IMR-90 (cell line): ENCODE results near the gene SLC25A6.

ENCODE experiments used
- BHLHE40 ChIP-seq: fragments of 150-350 bp; IDR thresholded peaks from 2 replicates; pipeline ENCODE4 v1.6.1; 2016; ENCODE audit warnings: mild to moderate bottlenecking, low read depth, low read length
- CEBPB ChIP-seq: IDR thresholded peaks from 2 replicates; pipeline ENCODE4 v1.6.1; 2012; ENCODE audit warnings: low read depth, low read length, improper control_type of control experiment
- ELK1 ChIP-seq: fragments of 150-350 bp; IDR thresholded peaks from 2 replicates; pipeline ENCODE4 v1.6.1; 2016; ENCODE audit warnings: low read depth, mild to moderate bottlenecking, low read length, moderate library complexity, borderline replicate concordance
- FOS ChIP-seq: fragments of 150-350 bp; IDR thresholded peaks from 2 replicates; pipeline ENCODE4 v1.6.1; 2016; ENCODE audit warnings: low read depth, low read length
- POLR2A ChIP-seq: IDR thresholded peaks from 2 replicates; pipeline ENCODE4 v1.6.1; 2012; ENCODE audit warnings: mild to moderate bottlenecking, low read depth, low read length
- RAD21 ChIP-seq: IDR thresholded peaks from 2 replicates; pipeline ENCODE4 v1.6.1; 2012; ENCODE audit warnings: low read length, improper control_type of control experiment
- RCOR1 ChIP-seq: IDR thresholded peaks from 2 replicates; pipeline ENCODE4 v1.6.1; 2012; ENCODE audit warnings: mild to moderate bottlenecking, low read length, improper control_type of control experiment; ENCODE audit not compliant: insufficient replicate concordance
- RFX5 ChIP-seq: IDR thresholded peaks from 2 replicates; pipeline ENCODE4 v1.8.0; 2012; ENCODE audit warnings: low read depth, mild to moderate bottlenecking, low read length, moderate library complexity
- SMC3 ChIP-seq: fragments of 150-350 bp; IDR thresholded peaks from 2 replicates; pipeline ENCODE4 v1.6.1; 2016; ENCODE audit warnings: low read depth, mild to moderate bottlenecking, antibody characterized with exemption, low read length, moderate library complexity
- TF ChIP-seq, protein P1 (sequence below): conservative IDR thresholded peaks from 2 replicates; pipeline ENCODE4 v1.5.1; 2012; ENCODE audit warnings: mild to moderate bottlenecking, low read depth, low read length, improper control_type of control experiment
- TF ChIP-seq, protein P2 (sequence below): fragments of 150-350 bp; IDR thresholded peaks from 2 replicates; pipeline ENCODE4 v1.6.1; 2017; ENCODE audit warnings: mild to moderate bottlenecking, antibody characterized with exemption, low read length, low read depth

DNA sequence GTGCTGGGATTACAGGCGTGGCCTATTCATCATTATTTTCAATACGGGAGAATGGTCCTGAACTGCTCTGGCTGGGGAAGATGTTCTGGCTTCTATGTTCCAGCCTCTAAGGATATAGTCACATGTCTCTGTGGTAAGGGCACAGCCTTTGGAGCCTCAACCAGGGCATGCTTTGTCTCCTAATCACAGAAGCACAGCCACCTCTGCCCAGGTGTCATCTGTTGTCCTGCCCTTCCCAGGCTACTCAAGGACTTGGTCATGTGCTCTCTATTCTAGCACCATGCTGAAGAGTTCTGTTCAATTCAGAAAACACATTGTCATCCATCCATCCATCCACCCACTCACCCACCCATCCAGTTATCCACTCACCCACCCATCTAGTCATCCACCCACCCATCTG lies 31.3 kb upstream of the SLC25A6 start:
- TF ChIP-seq BHLHE40 (no peak), RCOR1 (no peak), RAD21 (no peak), POLR2A (no peak), ELK1 (no peak), CEBPB (no peak), RFX5 (no peak), FOS (no peak), SMC3 (no peak)
- TF ChIP-seq, protein P1, sequence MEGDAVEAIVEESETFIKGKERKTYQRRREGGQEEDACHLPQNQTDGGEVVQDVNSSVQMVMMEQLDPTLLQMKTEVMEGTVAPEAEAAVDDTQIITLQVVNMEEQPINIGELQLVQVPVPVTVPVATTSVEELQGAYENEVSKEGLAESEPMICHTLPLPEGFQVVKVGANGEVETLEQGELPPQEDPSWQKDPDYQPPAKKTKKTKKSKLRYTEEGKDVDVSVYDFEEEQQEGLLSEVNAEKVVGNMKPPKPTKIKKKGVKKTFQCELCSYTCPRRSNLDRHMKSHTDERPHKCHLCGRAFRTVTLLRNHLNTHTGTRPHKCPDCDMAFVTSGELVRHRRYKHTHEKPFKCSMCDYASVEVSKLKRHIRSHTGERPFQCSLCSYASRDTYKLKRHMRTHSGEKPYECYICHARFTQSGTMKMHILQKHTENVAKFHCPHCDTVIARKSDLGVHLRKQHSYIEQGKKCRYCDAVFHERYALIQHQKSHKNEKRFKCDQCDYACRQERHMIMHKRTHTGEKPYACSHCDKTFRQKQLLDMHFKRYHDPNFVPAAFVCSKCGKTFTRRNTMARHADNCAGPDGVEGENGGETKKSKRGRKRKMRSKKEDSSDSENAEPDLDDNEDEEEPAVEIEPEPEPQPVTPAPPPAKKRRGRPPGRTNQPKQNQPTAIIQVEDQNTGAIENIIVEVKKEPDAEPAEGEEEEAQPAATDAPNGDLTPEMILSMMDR: no peak
- TF ChIP-seq, protein P2, sequence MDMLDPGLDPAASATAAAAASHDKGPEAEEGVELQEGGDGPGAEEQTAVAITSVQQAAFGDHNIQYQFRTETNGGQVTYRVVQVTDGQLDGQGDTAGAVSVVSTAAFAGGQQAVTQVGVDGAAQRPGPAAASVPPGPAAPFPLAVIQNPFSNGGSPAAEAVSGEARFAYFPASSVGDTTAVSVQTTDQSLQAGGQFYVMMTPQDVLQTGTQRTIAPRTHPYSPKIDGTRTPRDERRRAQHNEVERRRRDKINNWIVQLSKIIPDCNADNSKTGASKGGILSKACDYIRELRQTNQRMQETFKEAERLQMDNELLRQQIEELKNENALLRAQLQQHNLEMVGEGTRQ: no peak
